Stimulated activated CD8-positive, alpha-beta memory T cell treated with anti-CD3 and anti-CD28 coated beads, Interleukin-4, amount 100 ng/mL, for 1 hour (primary cell): Measurements from ENCODE around the gene REC114.

Experiments
- DNase-seq, 2 donors: peaks; one replicate each; pipeline ENCODE4 v3.0.0-alpha.2; 2020; ENCODE audit warnings: low read depth in 2 of 2, low spot score in 1 of 2

REC114 gene

GRCh38 chr15:73602446-73602843 lies 159.5 kb downstream of the REC114 start:
- DNase-seq = no peak

- DNase-seq = no peak
These were observed 160.0 kb downstream of the REC114 start for GRCh38 chr15:73602992-73603391.

- no peak for DNase-seq
These were observed 161.5 kb downstream of the REC114 start for GRCh38 chr15:73604477-73604876.

GRCh38 chr15:73605759-73606436 lies 162.9 kb downstream of the REC114 start:
- no peak for DNase-seq

GRCh38 chr15:73607405-73607804 lies 164.4 kb downstream of the REC114 start:
- DNase-seq = no peak

- no peak for DNase-seq
These were observed 164.9 kb downstream of the REC114 start for GRCh38 chr15:73607843-73608242.

- no peak for DNase-seq
These were observed 165.5 kb downstream of the REC114 start for GRCh38 chr15:73608475-73608874.

- DNase-seq = no peak
These were observed 166.0 kb downstream of the REC114 start for GRCh38 chr15:73608941-73609340.
